ENCODE measurements around the gene PTPN6. TPM values are rescaled to one million over a fixed set of nuclear protein-coding genes. Genes with fewer than 3 reads are reported as not detected.

Gene PTPN6
- total RNA-seq, 1 experiment from 2014 or later: 47.7 TPM

GRCh38 chr12:6923003-6923732 is 28.0 kb upstream of the PTPN6 start:
- ChIA-PET CTCF (interaction anchor here (1.0 to 1.4 kb wide), 2 partner anchors 32 to 88 kb away, joined by 3 read pairs; no protein-coding TSS in a partner anchor), POLR2A (interaction anchor here (1.0 to 2.7 kb wide), 2 partner anchors 18 to 21 kb away, joined by 3 to 7 read pairs; partner anchors contain the start of genes C12orf57 and RNU7-1), RAD21 (ENCODE audit: low non-redundant PET in 1 of 2, low total read pairs in 2 of 2, uncharacterized antibody in 2 of 2, unreplicated experiment in 2 of 2) (interaction anchor here in 1 of 2 experiments (0.6 kb wide), 1 partner anchor 173 kb away, joined by 3 read pairs; no protein-coding TSS in a partner anchor)
- H2AFZ ChIP-seq (ENCODE audit: low read depth, low read length, poor library complexity, severe bottlenecking): no peak overlapping the region
- no peaks in the 10 kb centered on the region for H4K20me1 ChIP-seq (ENCODE audit: insufficient read depth)
- peak overlapping the region; percentile 99; the same call in 1 of the 2 replicates for H3K27ac ChIP-seq (ENCODE audit: low read depth, low read length)
- DNase-seq (ENCODE audit: low read depth, low spot score): no peak
- peaks cover 18 to 48% of the 10 kb centered on the region in 2 experiments for H3K4me1 ChIP-seq (ENCODE audit: control insufficient read depth in 1 of 2, insufficient read depth in 2 of 2, low read length in 2 of 2)
- H3K79me2 ChIP-seq (ENCODE audit: insufficient read depth, low read length): peaks cover 11% of the 10 kb centered on the region
- H3K4me2 ChIP-seq (ENCODE audit: low read length): no peak overlapping the region
- no peak for ATAC-seq
- H3K4me3 ChIP-seq (replicated peaks in 1 of 2; ENCODE audit: low read depth in 1 of 2, low read length in 2 of 2): no peak overlapping the region
- intact Hi-C loops (cut with micrococcal nuclease): no loop called here
- H3K9ac ChIP-seq (ENCODE audit: low read length): no peak overlapping the region
- no TSS peak for BruUV-seq (replicated peaks)
- no peaks in the 10 kb centered on the region for H3K9me2 ChIP-seq (ENCODE audit: insufficient read depth)
- H3K9me3 ChIP-seq (ENCODE audit: control insufficient read depth in 1 of 2, insufficient read depth in 1 of 2, low read depth in 1 of 2, low read length in 2 of 2): no peaks in the 10 kb centered on the region
- H3K36me3 ChIP-seq (ENCODE audit: control insufficient read depth in 1 of 2, insufficient read depth in 2 of 2, low read length in 2 of 2): peaks cover 0 to 9% of the 10 kb centered on the region in 2 experiments; a peak in 1 of 4 replicates
- TF ChIP-seq CTCF (IDR thresholded peaks at IDR 0.05 in 2 of 3, conservative IDR thresholded peaks at IDR 0.05 in 1 of 3; ENCODE audit: borderline replicate concordance in 1 of 3, insufficient read depth in 1 of 3, low read depth in 2 of 3, low read length in 2 of 3) (no peak), EZH2 (IDR thresholded peaks at IDR 0.05) (no peak)
- no peaks in the 10 kb centered on the region for H3K27me3 ChIP-seq (ENCODE audit: insufficient read depth, low read length)

GRCh38 chr12:6923851-6924250 is 27.3 kb upstream of the PTPN6 start:
- H4K20me1 ChIP-seq (ENCODE audit: insufficient read depth): no peaks in the 10 kb centered on the region
- no peak for DNase-seq (ENCODE audit: low read depth, low spot score)
- peaks cover 17% of the 10 kb centered on the region for H3K79me2 ChIP-seq (ENCODE audit: insufficient read depth, low read length)
- no peaks in the 10 kb centered on the region for H3K27me3 ChIP-seq (ENCODE audit: insufficient read depth, low read length)
- ChIA-PET CTCF (interaction anchor here (3.5 kb wide), 1 partner anchor 52 kb away, joined by 30 read pairs; the partner anchor contains the start of gene SPSB2), POLR2A (interaction anchor here (0.6 to 3.3 kb wide), 4 partner anchors 18 to 52 kb away, joined by 3 to 23 read pairs (median 5); partner anchors contain the start of genes C12orf57, RNU7-1 and SPSB2), RAD21 (ENCODE audit: low non-redundant PET in 1 of 2, low total read pairs in 2 of 2, uncharacterized antibody in 2 of 2, unreplicated experiment in 2 of 2) (no interaction called here)
- no peak for ATAC-seq
- H3K4me1 ChIP-seq (ENCODE audit: control insufficient read depth in 1 of 2, insufficient read depth in 2 of 2, low read length in 2 of 2): peaks cover 18 to 49% of the 10 kb centered on the region in 2 experiments
- no peak overlapping the region for H3K4me3 ChIP-seq (replicated peaks in 1 of 2; ENCODE audit: low read depth in 1 of 2, low read length in 2 of 2)
- H3K36me3 ChIP-seq (ENCODE audit: control insufficient read depth in 1 of 2, insufficient read depth in 2 of 2, low read length in 2 of 2): peaks cover 0 to 9% of the 10 kb centered on the region in 2 experiments; a peak in 1 of 4 replicates
- no peaks in the 10 kb centered on the region for H3K9me3 ChIP-seq (ENCODE audit: control insufficient read depth in 1 of 2, insufficient read depth in 1 of 2, low read depth in 1 of 2, low read length in 2 of 2)
- peak overlapping the region; percentile 89 for H3K4me2 ChIP-seq (ENCODE audit: low read length)
- intact Hi-C loops (cut with micrococcal nuclease): loop anchor here (1.0 to 2.0 kb wide), 3 partner anchors 15 to 168 kb away; partner anchors contain the start of gene C1R
- BruUV-seq (replicated peaks): no TSS peak
- H3K9ac ChIP-seq (ENCODE audit: low read length): peak overlapping the region; percentile 96; the same call in 1 of the 2 replicates
- no peaks in the 10 kb centered on the region for H3K9me2 ChIP-seq (ENCODE audit: insufficient read depth)
- no peak overlapping the region for H2AFZ ChIP-seq (ENCODE audit: low read depth, low read length, poor library complexity, severe bottlenecking)
- peak overlapping the region; percentile 99 for H3K27ac ChIP-seq (ENCODE audit: low read depth, low read length)
- TF ChIP-seq JUND (IDR thresholded peaks at IDR 0.05) (no peak), REST (IDR thresholded peaks at IDR 0.05; ENCODE audit: low read depth) (no peak), CTCF (IDR thresholded peaks at IDR 0.05 in 2 of 3, conservative IDR thresholded peaks at IDR 0.05 in 1 of 3; ENCODE audit: borderline replicate concordance in 1 of 3, insufficient read depth in 1 of 3, low read depth in 2 of 3, low read length in 2 of 3) (no peak)

Measured in HCT116 (cell line).